Karpas-422 (cell line): ENCODE results near the gene FMNL2. TPM values are rescaled to one million over a fixed set of nuclear protein-coding genes. Genes with fewer than 3 reads are reported as not detected.

Source experiments
- DNase-seq: peaks from one replicate; pipeline ENCODE4 v3.0.0-alpha.2; 2015
- H2AFZ ChIP-seq: fragments of 200-600 bp; sonication (generic); 2 replicates; pipeline ENCODE4 v1.6.1; 2014; ENCODE audit warnings: antibody characterized with exemption, low read length, mixed read lengths
- H3K27ac ChIP-seq: fragments of 200-600 bp; sonication (generic); 2 replicates; pipeline ENCODE4 v1.5.1; 2014; ENCODE audit warnings: mild to moderate bottlenecking, low read length, moderate library complexity
- H3K27me3 ChIP-seq: fragments of 200-600 bp; sonication (generic); 2 replicates; pipeline ENCODE4 v1.6.1; 2014; ENCODE audit warnings: low read length, mixed read lengths
- H3K36me3 ChIP-seq: fragments of 200-600 bp; sonication (generic); 2 replicates; pipeline ENCODE4 v1.6.1; 2014; ENCODE audit warnings: low read length, mixed read lengths; ENCODE audit not compliant: insufficient read depth
- H3K4me1 ChIP-seq: fragments of 200-600 bp; sonication (generic); 2 replicates; pipeline ENCODE4 v1.6.1; 2014; ENCODE audit warnings: mild to moderate bottlenecking, low read length, mixed read lengths
- H3K4me2 ChIP-seq: fragments of 200-600 bp; sonication (generic); 2 replicates; pipeline ENCODE4 v1.6.1; 2014; ENCODE audit warnings: low read length, low read depth, mild to moderate bottlenecking; ENCODE audit not compliant: poor library complexity, severe bottlenecking
- H3K4me3 ChIP-seq: fragments of 200-600 bp; sonication (generic); 2 replicates; pipeline ENCODE4 v1.5.1; 2014; ENCODE audit warnings: mild to moderate bottlenecking, antibody characterized with exemption, low read length, mixed read lengths
- H3K79me2 ChIP-seq: fragments of 200-600 bp; sonication (generic); 2 replicates; pipeline ENCODE4 v1.6.1; 2014; ENCODE audit warnings: mild to moderate bottlenecking, low read length, mixed read lengths
- H3K9ac ChIP-seq: fragments of 200-600 bp; sonication (generic); 2 replicates; pipeline ENCODE4 v1.6.0; 2014; ENCODE audit warnings: low read length
- H3K9me2 ChIP-seq: fragments of 200-600 bp; sonication (generic), shearing (Covaris generic); replicated peaks from 2 replicates; pipeline ENCODE4 v1.6.0; 2014; ENCODE audit warnings: mild to moderate bottlenecking, low read length, moderate library complexity; ENCODE audit not compliant: insufficient read depth
- H3K9me3 ChIP-seq: fragments of 300-700, 200-600 bp; sonication (generic); 2 replicates; pipeline ENCODE4 v1.6.1; 2014; ENCODE audit warnings: low read length, mixed read lengths
- H4K20me1 ChIP-seq: fragments of 200-600 bp; sonication (generic); 2 replicates; pipeline ENCODE4 v1.6.1; 2014; ENCODE audit warnings: mild to moderate bottlenecking, antibody characterized with exemption, low read length, low read depth; ENCODE audit not compliant: insufficient read depth
- total RNA-seq: library from RNA; depleted of rRNA; stranded (reverse); fragments of >200 nt; shearing (Covaris generic); gene quantifications from 2 replicates; pipeline ENCODE4 v1.2.3, GENCODE V29; 2014; ENCODE audit warnings: low replicate concordance

FMNL2 gene
- total RNA-seq, 1 experiment from 2014 or later = 3.2 TPM

- no peak overlapping the region for H3K27ac ChIP-seq
- no peaks in the 10 kb centered on the region for H3K4me1 ChIP-seq
- H3K4me2 ChIP-seq = no peak overlapping the region
These were observed 188.1 kb downstream of the FMNL2 start for GRCh38 chr2:152523091-152523490.

GRCh38 chr2:152525277-152525838 is 190.4 kb downstream of the FMNL2 start:
- no peak overlapping the region for H3K4me3 ChIP-seq
- no peaks in the 10 kb centered on the region for H3K36me3 ChIP-seq
- no peak overlapping the region for H3K4me2 ChIP-seq
- no peaks in the 10 kb centered on the region for H4K20me1 ChIP-seq
- no peaks in the 10 kb centered on the region for H3K79me2 ChIP-seq
- no peaks in the 10 kb centered on the region for H3K27me3 ChIP-seq
- H3K9me3 ChIP-seq = no peaks in the 10 kb centered on the region
- no peak overlapping the region for H2AFZ ChIP-seq
- H3K9ac ChIP-seq = no peak overlapping the region
- no peaks in the 10 kb centered on the region for H3K9me2 ChIP-seq
- no peaks in the 10 kb centered on the region for H3K4me1 ChIP-seq
- DNase-seq = no peak
- H3K27ac ChIP-seq = no peak overlapping the region

More at GRCh38 chr2:152523091-152523490, 188.1 kb downstream of the FMNL2 start:
- Histone ChIP-seq H2AFZ (no peak overlapping the region), H3K9me3 (no peaks in the 10 kb centered on the region), H3K9ac (no peak overlapping the region), H3K79me2 (no peaks in the 10 kb centered on the region), H3K36me3 (no peaks in the 10 kb centered on the region), H3K9me2 (no peaks in the 10 kb centered on the region), H3K27me3 (no peaks in the 10 kb centered on the region), H3K4me3 (no peak overlapping the region), H4K20me1 (no peaks in the 10 kb centered on the region)
- no peak for DNase-seq

DNA sequence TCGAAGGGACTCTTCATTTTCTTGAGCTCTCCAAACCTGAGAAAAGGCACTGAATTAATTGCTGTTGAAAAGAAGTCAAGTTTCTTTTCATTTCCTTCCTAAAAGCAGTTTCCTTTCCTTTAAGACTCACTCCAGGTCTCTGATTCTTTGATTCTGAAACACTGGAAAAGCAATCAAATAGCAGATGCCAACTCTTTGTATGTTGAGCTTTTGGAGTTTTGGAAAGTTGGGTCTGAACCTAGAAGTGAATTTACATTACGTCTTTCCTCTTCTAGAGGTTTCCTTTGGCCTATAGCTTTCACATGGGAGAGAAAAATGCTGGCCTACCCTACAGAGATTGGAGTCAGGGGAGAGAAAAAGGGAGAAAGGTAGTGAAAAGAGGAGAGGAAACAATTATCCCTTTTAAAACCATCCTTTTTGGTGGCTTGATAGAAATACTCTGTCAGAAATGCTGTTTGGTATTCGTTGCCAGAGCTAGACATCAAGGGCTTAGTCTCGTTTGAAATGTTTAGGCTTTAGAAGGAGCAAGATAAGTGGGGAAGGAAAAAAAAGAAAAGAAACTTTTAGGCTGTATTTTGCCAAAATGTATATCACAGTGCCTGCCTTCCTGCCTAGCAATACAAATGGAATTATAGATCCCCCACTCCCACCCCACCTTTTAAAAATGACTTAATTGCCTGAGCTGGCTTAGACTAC is 194.6 kb downstream of the FMNL2 start:
- no peaks in the 10 kb centered on the region for H3K79me2 ChIP-seq
- no peaks in the 10 kb centered on the region for H4K20me1 ChIP-seq
- no peak overlapping the region for H3K27ac ChIP-seq
- no peaks in the 10 kb centered on the region for H3K9me3 ChIP-seq
- H2AFZ ChIP-seq = no peak overlapping the region
- no peaks in the 10 kb centered on the region for H3K36me3 ChIP-seq
- no peaks in the 10 kb centered on the region for H3K9me2 ChIP-seq
- no peak overlapping the region for H3K9ac ChIP-seq
- H3K4me2 ChIP-seq = no peak overlapping the region
- no peaks in the 10 kb centered on the region for H3K4me1 ChIP-seq
- no peak overlapping the region for H3K4me3 ChIP-seq
- no peaks in the 10 kb centered on the region for H3K27me3 ChIP-seq
- DNase-seq = no peak

- Histone ChIP-seq H3K4me3 (no peak overlapping the region), H3K36me3 (no peaks in the 10 kb centered on the region), H3K9me3 (no peaks in the 10 kb centered on the region), H3K27me3 (no peaks in the 10 kb centered on the region), H3K79me2 (no peaks in the 10 kb centered on the region), H2AFZ (no peak overlapping the region), H3K4me2 (no peak overlapping the region), H4K20me1 (no peaks in the 10 kb centered on the region), H3K27ac (no peak overlapping the region), H3K4me1 (peaks cover 23% of the 10 kb centered on the region), H3K9me2 (no peaks in the 10 kb centered on the region), H3K9ac (no peak overlapping the region)
- DNase-seq = no peak
These were observed 197.3 kb downstream of the FMNL2 start for GRCh38 chr2:152532241-152532640.

- Histone ChIP-seq H3K4me1 (peaks cover 28% of the 10 kb centered on the region), H3K27me3 (no peaks in the 10 kb centered on the region), H3K4me3 (no peak overlapping the region), H3K36me3 (no peaks in the 10 kb centered on the region), H2AFZ (no peak overlapping the region), H3K27ac (no peak overlapping the region), H3K4me2 (no peak overlapping the region), H3K9me2 (no peaks in the 10 kb centered on the region), H3K79me2 (no peaks in the 10 kb centered on the region), H3K9me3 (no peaks in the 10 kb centered on the region), H3K9ac (no peak overlapping the region), H4K20me1 (no peaks in the 10 kb centered on the region)
- no peak for DNase-seq
These were observed 199.6 kb downstream of the FMNL2 start for GRCh38 chr2:152534460-152535135.

DNA sequence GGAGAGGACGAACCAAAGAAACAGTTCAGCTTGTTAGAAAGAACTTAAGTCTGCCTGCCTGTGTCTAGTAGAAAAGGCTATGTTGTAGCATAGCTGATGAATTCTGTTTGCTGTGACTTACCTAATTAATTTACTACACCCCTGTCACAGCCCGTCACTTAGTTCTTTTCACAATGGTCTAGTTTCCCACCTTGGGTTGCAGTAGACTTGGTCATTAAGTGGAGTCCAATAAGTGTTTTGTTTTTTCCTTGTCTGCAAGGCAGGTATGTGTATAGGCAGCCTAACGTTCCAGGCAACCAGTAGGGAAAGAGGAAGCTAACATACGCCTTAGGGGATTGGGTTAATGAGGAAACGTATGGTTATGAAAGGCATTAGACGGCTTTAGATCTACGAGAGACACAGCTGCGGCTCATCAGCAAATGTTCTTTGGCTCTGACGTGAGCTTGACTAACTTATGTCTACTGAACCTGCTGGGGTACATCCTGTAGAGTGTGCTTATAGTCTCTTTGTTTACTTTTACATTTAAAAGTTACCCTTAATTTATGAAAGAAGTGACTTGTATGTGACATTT is 202.2 kb downstream of the FMNL2 start:
- H3K4me2 ChIP-seq = no peak overlapping the region

DNA sequence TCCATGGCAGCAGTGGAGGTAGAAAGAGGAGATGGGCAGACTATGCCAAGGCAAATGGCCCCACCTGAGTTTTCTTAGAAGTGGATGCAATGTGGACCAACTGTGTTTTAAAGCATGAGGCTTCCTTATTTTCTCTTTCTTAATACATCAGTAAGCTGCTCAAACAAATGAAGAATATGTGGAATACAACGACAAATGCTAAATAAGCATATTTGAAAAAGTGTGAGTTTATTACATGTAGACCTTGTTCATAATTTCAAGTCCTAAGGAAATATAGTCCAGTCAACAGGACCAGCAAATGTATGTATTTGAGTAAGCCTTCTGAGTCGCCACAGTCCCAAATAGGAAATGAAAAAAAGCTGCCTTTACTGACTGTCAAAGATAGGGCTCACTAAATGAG is 204.4 kb downstream of the FMNL2 start:
- Histone ChIP-seq H3K27me3 (no peaks in the 10 kb centered on the region), H3K36me3 (no peaks in the 10 kb centered on the region), H3K9me2 (no peaks in the 10 kb centered on the region), H3K4me2 (no peak overlapping the region), H3K27ac (no peak overlapping the region), H4K20me1 (no peaks in the 10 kb centered on the region), H3K9ac (no peak overlapping the region), H2AFZ (no peak overlapping the region), H3K4me1 (peaks cover 41% of the 10 kb centered on the region), H3K79me2 (no peaks in the 10 kb centered on the region), H3K4me3 (no peak overlapping the region), H3K9me3 (no peaks in the 10 kb centered on the region)
- no peak for DNase-seq

More for the DNA sequence above, 202.2 kb downstream of the FMNL2 start:
- H3K27ac ChIP-seq = no peak overlapping the region
- H3K4me1 ChIP-seq = peaks cover 34% of the 10 kb centered on the region
- H3K9me2 ChIP-seq = no peaks in the 10 kb centered on the region
- no peak overlapping the region for H2AFZ ChIP-seq
- H3K79me2 ChIP-seq = no peaks in the 10 kb centered on the region
- no peaks in the 10 kb centered on the region for H3K27me3 ChIP-seq
- H3K9me3 ChIP-seq = no peaks in the 10 kb centered on the region
- no peak for DNase-seq
- no peak overlapping the region for H3K9ac ChIP-seq
- H4K20me1 ChIP-seq = no peaks in the 10 kb centered on the region
- H3K36me3 ChIP-seq = no peaks in the 10 kb centered on the region
- no peak overlapping the region for H3K4me3 ChIP-seq

DNA sequence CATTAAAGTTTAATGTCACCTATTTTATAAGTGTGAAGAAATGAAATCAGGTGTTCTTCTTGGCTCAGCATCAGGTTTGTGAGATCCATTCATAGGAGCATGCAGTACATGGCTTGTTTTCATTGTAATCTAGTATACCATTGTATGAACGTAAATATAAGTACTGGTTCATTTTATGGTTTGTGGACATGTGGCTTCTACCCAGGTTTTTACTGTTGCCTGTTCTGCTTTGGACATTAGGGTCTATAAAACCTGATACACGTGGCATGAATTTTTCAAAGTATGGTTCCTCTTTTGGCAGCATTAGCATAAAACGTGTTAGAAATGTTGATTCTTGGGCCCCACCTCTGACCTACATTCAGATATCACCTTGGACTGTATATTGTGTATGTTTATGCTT is 206.7 kb downstream of the FMNL2 start:
- H3K4me3 ChIP-seq = no peak overlapping the region
- H3K27ac ChIP-seq = no peak overlapping the region
- H2AFZ ChIP-seq = no peak overlapping the region
- H4K20me1 ChIP-seq = no peaks in the 10 kb centered on the region
- DNase-seq = peak; percentile 45
- no peak overlapping the region for H3K4me2 ChIP-seq
- no peaks in the 10 kb centered on the region for H3K9me2 ChIP-seq
- H3K27me3 ChIP-seq = no peaks in the 10 kb centered on the region
- H3K9me3 ChIP-seq = no peaks in the 10 kb centered on the region
- no peaks in the 10 kb centered on the region for H3K36me3 ChIP-seq
- H3K4me1 ChIP-seq = peaks cover 24% of the 10 kb centered on the region
- H3K9ac ChIP-seq = no peak overlapping the region
- H3K79me2 ChIP-seq = no peaks in the 10 kb centered on the region
